Subcutaneous preadipocyte (primary cell): ENCODE data around the gene PLCXD3. TPM values are rescaled to one million over a fixed set of nuclear protein-coding genes. Genes with fewer than 3 reads are reported as not detected.

Experiments used
- total RNA-seq: library from RNA; depleted of rRNA; stranded (reverse); fragments of >200 nt; gene quantifications from 2 replicates; pipeline ENCODE4 v1.2.3, GENCODE V29; 2012

PLCXD3 gene
- 0.59 and 5.1 TPM in 2 replicates for total RNA-seq

GRCh38 chr5:41510176-41510831 is at the start of gene PLCXD3:
PLCXD3 (minus strand) TSS chr5:41510601; CDS start chr5:41510526, 75 bp downstream.

